Muscle layer of colon (tissue), 2 donors: Measurements from ENCODE around the gene SDHD.
"Not testable (repeated sequence)": the region's sequence is repeated elsewhere in the genome, so short reads cannot be mapped to it uniquely, and the experiment has no call there.

Experiments used
- H3K27ac ChIP-seq: one replicate; pipeline ENCODE4 v1.7.0; 2013; ENCODE audit warnings: low read depth, mild to moderate bottlenecking, low read length, moderate library complexity
- H3K27me3 ChIP-seq, 2 donors: one replicate each; pipeline ENCODE4 v1.7.0; 2013; ENCODE audit warnings: low read length in 2 of 2, mild to moderate bottlenecking in 2 of 2; ENCODE audit not compliant: insufficient read depth in 2 of 2, control insufficient read depth in 1 of 2
- H3K36me3 ChIP-seq: one replicate; pipeline ENCODE4 v1.7.0; 2013; ENCODE audit warnings: mild to moderate bottlenecking, low read length; ENCODE audit not compliant: insufficient read depth
- H3K4me1 ChIP-seq: one replicate; pipeline ENCODE4 v1.7.0; 2013; ENCODE audit warnings: mild to moderate bottlenecking, low read length; ENCODE audit not compliant: insufficient read depth
- H3K4me3 ChIP-seq, 2 donors: one replicate each; pipeline ENCODE4 v1.7.0; 2013; ENCODE audit warnings: low read length in 2 of 2, low read depth in 1 of 2, mild to moderate bottlenecking in 1 of 2, moderate library complexity in 1 of 2
- H3K9ac ChIP-seq: one replicate; pipeline ENCODE4 v1.7.0; 2013; ENCODE audit warnings: low read length
- H3K9me3 ChIP-seq: one replicate; pipeline ENCODE4 v1.7.0; 2013; ENCODE audit warnings: mild to moderate bottlenecking, low read length
- donor health status: abdominal sarcoma.
- donor health status: Adenocarcinoma of cecum.

SDHD gene

GRCh38 chr11:112086422-112087191 lies at the start of gene SDHD, which contains the start of gene TIMM8B:
Gene SDHD, plus strand, starts transcription at chr11:112086873. Its CDS starts 35 bp downstream, at chr11:112086908.
Gene TIMM8B, minus strand, starts transcription at chr11:112086756. Its CDS starts 33 bp downstream, at chr11:112086723.
- H3K4me3 ChIP-seq = peak within 1 kb of the TSS; percentile 63 to 95
- H3K27me3 ChIP-seq = no peaks in the 10 kb centered on the region
- H3K36me3 ChIP-seq = peaks cover 68% of the 10 kb centered on the region
- H3K9ac ChIP-seq = peak within 1 kb of the TSS; percentile 74
- H3K4me1 ChIP-seq = peaks cover 31% of the 10 kb centered on the region
- peak within 1 kb of the TSS; percentile 71 for H3K27ac ChIP-seq
- no peaks in the 10 kb centered on the region for H3K9me3 ChIP-seq

DNA sequence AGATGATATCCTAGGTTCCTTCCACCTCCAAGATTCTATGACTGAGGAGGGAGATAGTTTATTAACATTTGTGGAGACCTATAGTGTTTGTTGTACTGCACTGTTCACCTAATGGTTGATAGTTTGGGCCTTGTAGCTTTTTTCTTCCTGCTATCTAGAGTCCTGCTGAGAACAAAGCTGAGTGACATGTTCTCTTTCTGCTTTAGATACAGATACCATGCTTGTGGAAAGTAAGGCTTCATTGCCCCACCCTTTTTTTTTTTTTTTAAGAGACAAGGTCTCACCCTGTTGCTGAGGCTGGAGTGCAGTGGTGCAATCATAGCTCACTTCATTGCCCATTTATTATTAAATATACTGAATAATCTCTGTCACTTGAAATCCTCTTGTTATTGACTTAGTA lies 49.1 kb upstream of the SDHD start:
- H3K36me3 ChIP-seq = peaks cover 32% of the 10 kb centered on the region
- no peak overlapping the region for H3K4me3 ChIP-seq
- H3K9ac ChIP-seq = no peak overlapping the region
- no peaks in the 10 kb centered on the region for H3K4me1 ChIP-seq
- H3K9me3 ChIP-seq = no peaks in the 10 kb centered on the region
- H3K27ac ChIP-seq = no peak overlapping the region
- H3K27me3 ChIP-seq = no peaks in the 10 kb centered on the region

DNA sequence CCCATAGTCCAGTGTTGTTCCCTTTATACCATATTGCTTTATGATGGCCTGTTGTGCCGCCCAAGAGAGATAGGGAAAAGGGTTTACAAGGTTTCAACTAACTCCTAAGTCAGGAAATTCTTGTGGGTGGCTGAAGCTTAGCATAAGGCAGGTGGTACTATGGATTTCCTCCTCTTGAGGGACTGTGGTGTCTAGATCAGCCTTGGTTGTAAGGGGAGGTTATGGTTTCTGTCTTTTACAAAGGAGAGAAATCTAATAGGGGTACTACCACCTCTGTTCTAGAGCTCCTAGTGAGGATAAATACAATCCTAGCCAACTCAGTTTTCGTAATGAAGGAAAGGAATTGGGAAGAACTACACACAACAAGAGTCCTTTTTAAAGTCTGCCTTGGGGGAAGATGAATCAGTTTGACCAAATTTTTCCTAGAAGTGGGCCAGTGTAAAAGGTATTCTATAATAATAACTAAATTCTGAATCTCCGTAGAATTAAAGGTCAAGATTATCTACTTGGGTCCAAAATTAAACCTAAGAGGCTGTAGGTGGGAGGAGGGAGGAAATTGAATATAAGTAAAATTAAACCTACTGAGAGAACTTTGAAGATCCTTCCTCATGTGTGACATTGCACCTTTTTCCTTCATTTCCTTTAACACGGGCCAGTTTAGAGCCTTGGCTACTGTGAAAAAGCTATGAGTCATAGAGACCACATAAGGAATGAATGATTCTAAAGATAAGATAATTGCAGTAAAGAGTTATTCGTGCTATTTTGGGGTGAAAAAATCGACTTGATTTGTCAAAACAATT lies 44.3 kb upstream of the SDHD start:
- Histone ChIP-seq H3K27me3 (no peaks in the 10 kb centered on the region), H3K27ac (no peak overlapping the region), H3K4me1 (no peaks in the 10 kb centered on the region), H3K4me3 (no peak overlapping the region), H3K9ac (no peak overlapping the region), H3K9me3 (no peaks in the 10 kb centered on the region), H3K36me3 (peaks cover 29% of the 10 kb centered on the region)

- H3K27me3 ChIP-seq = no peaks in the 10 kb centered on the region
- H3K27ac ChIP-seq = no peak overlapping the region
- H3K9ac ChIP-seq = no peak overlapping the region
- H3K9me3 ChIP-seq = no peaks in the 10 kb centered on the region
- no peak overlapping the region for H3K4me3 ChIP-seq
- H3K4me1 ChIP-seq = no peaks in the 10 kb centered on the region
- H3K36me3 ChIP-seq = peaks cover 24% of the 10 kb centered on the region
Observed at GRCh38 chr11:112042961-112043304, 43.7 kb upstream of the SDHD start.

DNA sequence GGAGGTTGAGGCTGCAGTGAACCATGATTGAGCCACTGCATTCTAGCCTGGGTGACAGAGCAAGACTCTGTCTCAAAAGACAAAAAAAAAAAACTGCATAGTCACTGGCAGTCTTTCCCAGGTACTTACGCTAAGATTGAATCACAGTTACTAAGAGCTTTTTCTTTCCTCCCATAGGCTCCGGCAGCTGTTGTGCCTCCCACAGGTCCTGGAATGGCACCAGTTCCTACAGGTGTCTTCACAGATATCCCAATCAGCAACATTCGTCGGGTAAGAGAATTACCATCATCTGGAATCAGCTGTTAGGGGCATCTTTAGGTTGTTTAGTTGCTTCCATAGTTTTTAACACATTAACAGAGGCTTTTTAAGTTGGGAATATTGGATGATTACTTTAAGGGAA lies 41.7 kb upstream of the SDHD start:
- Histone ChIP-seq H3K4me1 (no peaks in the 10 kb centered on the region), H3K4me3 (no peak overlapping the region), H3K27ac (no peak overlapping the region), H3K9me3 (no peaks in the 10 kb centered on the region), H3K27me3 (no peaks in the 10 kb centered on the region), H3K9ac (no peak overlapping the region), H3K36me3 (peaks cover 25% of the 10 kb centered on the region)

DNA sequence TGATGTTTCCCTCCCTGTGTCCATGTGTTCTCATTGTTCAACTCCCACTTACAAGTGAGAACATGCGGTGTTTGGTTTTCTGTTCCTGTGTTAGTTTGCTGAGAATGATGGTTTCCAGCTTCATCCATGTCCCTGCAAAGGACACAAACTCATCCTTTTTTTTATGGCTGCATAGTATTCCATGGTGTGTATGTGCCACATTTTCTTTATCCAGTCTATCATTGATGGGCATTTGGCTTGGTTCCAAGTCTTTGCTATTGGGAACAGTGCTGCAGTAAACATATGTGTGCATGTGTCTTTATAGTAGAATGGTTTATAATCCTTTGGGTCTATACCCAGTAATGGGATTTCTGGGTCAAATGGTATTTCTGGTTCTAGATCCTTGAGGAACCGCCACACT lies 40.0 kb upstream of the SDHD start:
- H3K9ac ChIP-seq = not testable (repeated sequence)

GRCh38 chr11:112048256-112048655 lies 38.4 kb upstream of the SDHD start:
- H3K27ac ChIP-seq, H3K4me3 ChIP-seq, H3K9ac ChIP-seq, H3K27me3 ChIP-seq, H3K4me1 ChIP-seq, H3K9me3 ChIP-seq: not testable (repeated sequence)
- H3K36me3 ChIP-seq = peaks cover 42% of the 10 kb centered on the region

More for the DNA sequence above, 40.0 kb upstream of the SDHD start:
- H3K4me1 ChIP-seq, H3K27ac ChIP-seq, H3K4me3 ChIP-seq, H3K9me3 ChIP-seq, H3K27me3 ChIP-seq: not testable (repeated sequence)
- peaks cover 36% of the 10 kb centered on the region for H3K36me3 ChIP-seq

GRCh38 chr11:112049777-112050176 lies 36.9 kb upstream of the SDHD start:
- Histone ChIP-seq H3K4me1 (no peaks in the 10 kb centered on the region), H3K9me3 (no peaks in the 10 kb centered on the region), H3K27me3 (no peaks in the 10 kb centered on the region), H3K9ac (no peak overlapping the region), H3K27ac (no peak overlapping the region), H3K4me3 (no peak overlapping the region), H3K36me3 (peaks cover 42% of the 10 kb centered on the region)

- Histone ChIP-seq H3K9ac (no peak overlapping the region), H3K4me3 (no peak overlapping the region), H3K27me3 (no peaks in the 10 kb centered on the region), H3K27ac (no peak overlapping the region), H3K9me3 (no peaks in the 10 kb centered on the region), H3K4me1 (no peaks in the 10 kb centered on the region), H3K36me3 (peaks cover 38% of the 10 kb centered on the region)
Observed at GRCh38 chr11:112050721-112051120, 36.0 kb upstream of the SDHD start.

GRCh38 chr11:112051768-112052167 lies 34.9 kb upstream of the SDHD start:
- H3K36me3 ChIP-seq = peaks cover 41% of the 10 kb centered on the region
- no peaks in the 10 kb centered on the region for H3K4me1 ChIP-seq
- no peak overlapping the region for H3K9ac ChIP-seq
- H3K27me3 ChIP-seq = no peaks in the 10 kb centered on the region
- no peak overlapping the region for H3K27ac ChIP-seq
- no peak overlapping the region for H3K4me3 ChIP-seq
- H3K9me3 ChIP-seq = no peaks in the 10 kb centered on the region

GRCh38 chr11:112057170-112057569 lies 29.5 kb upstream of the SDHD start:
- Histone ChIP-seq H3K4me1 (no peaks in the 10 kb centered on the region), H3K9me3 (no peaks in the 10 kb centered on the region), H3K36me3 (peaks cover 38% of the 10 kb centered on the region), H3K27ac (no peak overlapping the region), H3K9ac (no peak overlapping the region), H3K27me3 (no peaks in the 10 kb centered on the region), H3K4me3 (no peak overlapping the region)
